ENCODE measurements around the gene FOXM1. TPM values are rescaled to one million over a fixed set of nuclear protein-coding genes. Genes with fewer than 3 reads are reported as not detected.

Gene FOXM1
- total and polyA plus RNA-seq, 10 of the 15 experiments (the other 5 are each of a cell fraction or from before 2014, with no cell fraction given), result 15.1 to 63.2 (median 34.2) TPM

DNA sequence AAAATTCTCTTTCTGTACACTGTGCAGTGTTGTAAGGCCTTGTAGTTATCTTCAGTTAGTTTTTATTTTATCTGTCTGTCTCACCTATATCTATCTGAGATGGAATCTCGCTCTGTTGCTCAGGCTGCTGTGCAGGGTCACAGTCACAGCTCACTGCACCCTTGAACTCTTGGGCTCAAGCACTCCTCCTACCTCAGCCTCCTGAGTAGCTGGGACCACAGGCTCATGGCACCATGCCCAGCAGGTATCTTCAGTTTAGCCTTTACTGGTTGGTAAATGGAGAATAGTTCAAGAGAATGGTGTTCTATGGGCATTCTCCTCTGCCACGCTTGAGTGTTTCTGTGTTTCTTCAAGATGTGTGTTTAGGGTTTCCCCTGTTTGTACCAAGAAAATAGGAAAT, 27.3 kb upstream of the FOXM1 start:
- RAD21 ChIA-PET (ENCODE audit: unreplicated experiment), result no interaction called here
- CTCF ChIA-PET, result no interaction called here
- no peak for TF ChIP-seq POLR2AphosphoS2 (IDR thresholded peaks at IDR 0.05; ENCODE audit: low read depth, low read length)
- 0 out of 2 replicates have a peak, but pooled peaks have one; percentile 20 for TF ChIP-seq PAX5 (IDR thresholded peaks at IDR 0.05; ENCODE audit: borderline replicate concordance, low read depth, low read length)
- FAIRE-seq, result peak; percentile 77
- no peak for DNase-seq (ENCODE audit: low read depth, low spot score)
- no peaks in the 10 kb centered on the region for H3K79me2 ChIP-seq (ENCODE audit: control insufficient read depth, insufficient read depth, low read length)
- H3K36me3 ChIP-seq (ENCODE audit: control insufficient read depth in 2 of 2, insufficient read depth in 2 of 2, low read length in 1 of 2), result no peaks in the 10 kb centered on the region
- H2AFZ ChIP-seq (ENCODE audit: control insufficient read depth, low read depth, low read length), result no peak overlapping the region
- H4K20me1 ChIP-seq (ENCODE audit: control insufficient read depth, insufficient read depth), result no peaks in the 10 kb centered on the region
- H3K27me3 ChIP-seq (replicated peaks in 1 of 2; ENCODE audit: control insufficient read depth in 2 of 2, insufficient read depth in 2 of 2, low read length in 1 of 2), result no peaks in the 10 kb centered on the region
- in situ Hi-C loops (cut with MboI) (no loop called here), intact Hi-C loops (cut with micrococcal nuclease; ENCODE audit: unreplicated experiment) (no loop called here)
- no peak overlapping the region for H3K4me3 ChIP-seq
- H3K4me1 ChIP-seq (ENCODE audit: control insufficient read depth, insufficient read depth, low read length), result no peaks in the 10 kb centered on the region
- SMC1A ChIA-PET (ENCODE audit: uncharacterized antibody, unreplicated experiment), result no interaction called here
- no peaks in the 10 kb centered on the region for H3K9me3 ChIP-seq (replicated peaks; ENCODE audit: control insufficient read depth, insufficient read depth, low read length)
- ATAC-seq, result peak; percentile 42; the same call in 2 of the 3 replicates
- POLR2A ChIA-PET, result no interaction called here
- no peak overlapping the region for H3K9ac ChIP-seq (ENCODE audit: control insufficient read depth, insufficient read depth, low read length)
- BruUV-seq (replicated peaks), result no TSS peak
- H3K4me2 ChIP-seq (ENCODE audit: control insufficient read depth, insufficient read depth), result no peak overlapping the region
- H3K27ac ChIP-seq (ENCODE audit: control insufficient read depth, insufficient read depth), result no peak overlapping the region
- WGBS (ENCODE audit: insufficient coverage, insufficient replicate concordance, low lambda C conversion rate, missing lambda C conversion rate), result 0% methylated on average over 2 of the region's 2 CpGs

DNA sequence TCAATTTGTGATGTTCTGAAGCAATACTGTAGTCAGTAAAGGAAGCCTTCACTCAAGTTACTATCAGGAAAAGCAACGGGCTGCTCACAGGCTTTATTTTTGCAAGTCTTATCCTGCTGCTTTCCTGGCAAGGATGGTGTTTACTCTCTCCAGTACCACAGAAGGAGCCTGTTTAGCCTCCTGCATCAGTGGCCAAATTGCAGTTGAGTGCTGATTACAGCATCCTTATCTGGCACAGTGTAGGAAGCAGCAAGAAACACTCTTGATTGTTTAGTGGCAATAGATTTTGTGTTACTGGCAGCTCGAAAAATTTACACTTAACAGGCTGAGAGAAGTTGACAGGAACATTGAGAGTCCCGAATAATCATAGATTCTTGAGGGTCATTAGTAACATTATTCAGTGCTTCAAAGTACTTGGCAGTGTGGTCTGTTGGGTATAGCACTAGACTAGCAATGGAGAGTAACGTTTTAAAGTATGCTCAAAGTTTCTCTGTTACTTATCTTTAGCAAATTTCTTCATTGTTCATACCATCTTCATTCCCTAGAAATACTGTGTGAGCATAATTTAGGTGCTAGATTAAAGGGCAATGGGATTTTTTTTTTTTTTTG, 25.4 kb upstream of the FOXM1 start:
- no peaks in the 10 kb centered on the region for H3K36me3 ChIP-seq (ENCODE audit: control insufficient read depth in 2 of 2, insufficient read depth in 2 of 2, low read length in 1 of 2)
- no peak for ATAC-seq
- H3K4me3 ChIP-seq, result no peak overlapping the region
- no peaks in the 10 kb centered on the region for H3K27me3 ChIP-seq (replicated peaks in 1 of 2; ENCODE audit: control insufficient read depth in 2 of 2, insufficient read depth in 2 of 2, low read length in 1 of 2)
- 94% methylated on average over 4 of the region's 4 CpGs for WGBS (ENCODE audit: insufficient coverage, insufficient replicate concordance, low lambda C conversion rate, missing lambda C conversion rate)
- DNase-seq (ENCODE audit: low read depth, low spot score), result no peak
- ChIA-PET CTCF (no interaction called here), POLR2A (interaction anchor here (1.0 kb wide), 1 partner anchor 93 kb away, joined by 3 read pairs; no protein-coding TSS in a partner anchor), RAD21 (ENCODE audit: unreplicated experiment) (no interaction called here), SMC1A (ENCODE audit: uncharacterized antibody, unreplicated experiment) (no interaction called here)
- no peaks in the 10 kb centered on the region for H3K9me3 ChIP-seq (replicated peaks; ENCODE audit: control insufficient read depth, insufficient read depth, low read length)
- no peaks in the 10 kb centered on the region for H3K4me1 ChIP-seq (ENCODE audit: control insufficient read depth, insufficient read depth, low read length)
- FAIRE-seq, result no peak
- no peak overlapping the region for H3K9ac ChIP-seq (ENCODE audit: control insufficient read depth, insufficient read depth, low read length)
- no TSS peak for BruUV-seq (replicated peaks)
- TF ChIP-seq, protein P1, sequence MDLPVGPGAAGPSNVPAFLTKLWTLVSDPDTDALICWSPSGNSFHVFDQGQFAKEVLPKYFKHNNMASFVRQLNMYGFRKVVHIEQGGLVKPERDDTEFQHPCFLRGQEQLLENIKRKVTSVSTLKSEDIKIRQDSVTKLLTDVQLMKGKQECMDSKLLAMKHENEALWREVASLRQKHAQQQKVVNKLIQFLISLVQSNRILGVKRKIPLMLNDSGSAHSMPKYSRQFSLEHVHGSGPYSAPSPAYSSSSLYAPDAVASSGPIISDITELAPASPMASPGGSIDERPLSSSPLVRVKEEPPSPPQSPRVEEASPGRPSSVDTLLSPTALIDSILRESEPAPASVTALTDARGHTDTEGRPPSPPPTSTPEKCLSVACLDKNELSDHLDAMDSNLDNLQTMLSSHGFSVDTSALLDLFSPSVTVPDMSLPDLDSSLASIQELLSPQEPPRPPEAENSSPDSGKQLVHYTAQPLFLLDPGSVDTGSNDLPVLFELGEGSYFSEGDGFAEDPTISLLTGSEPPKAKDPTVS (IDR thresholded peaks at IDR 0.05; ENCODE audit: low read depth, low read length), result no peak
- TF ChIP-seq, protein P2, sequence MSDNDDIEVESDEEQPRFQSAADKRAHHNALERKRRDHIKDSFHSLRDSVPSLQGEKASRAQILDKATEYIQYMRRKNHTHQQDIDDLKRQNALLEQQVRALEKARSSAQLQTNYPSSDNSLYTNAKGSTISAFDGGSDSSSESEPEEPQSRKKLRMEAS (IDR thresholded peaks at IDR 0.05; ENCODE audit: low read depth, low read length), result no peak
- TF ChIP-seq BHLHE40 (IDR thresholded peaks at IDR 0.05; ENCODE audit: borderline replicate concordance in 1 of 2, low read depth in 2 of 2, low read length in 1 of 2) (no peak), JUNB (IDR thresholded peaks at IDR 0.05) (no peak), IKZF2 (IDR thresholded peaks at IDR 0.05) (no peak), CBX5 (IDR thresholded peaks at IDR 0.05; ENCODE audit: low read depth) (no peak), MYC (IDR thresholded peaks at IDR 0.05; ENCODE audit: insufficient read depth, insufficient read length, insufficient replicate concordance, low read length, severe bottlenecking) (no peak), NR2C2 (IDR thresholded peaks at IDR 0.05; ENCODE audit: borderline replicate concordance, control insufficient read depth, insufficient read length, low read depth) (no peak)
- H2AFZ ChIP-seq (ENCODE audit: control insufficient read depth, low read depth, low read length), result no peak overlapping the region
- H3K4me2 ChIP-seq (ENCODE audit: control insufficient read depth, insufficient read depth), result no peak overlapping the region
- in situ Hi-C loops (cut with MboI) (no loop called here), intact Hi-C loops (cut with micrococcal nuclease; ENCODE audit: unreplicated experiment) (no loop called here)
- no peak overlapping the region for H3K27ac ChIP-seq (ENCODE audit: control insufficient read depth, insufficient read depth)
- H4K20me1 ChIP-seq (ENCODE audit: control insufficient read depth, insufficient read depth), result no peaks in the 10 kb centered on the region
- H3K79me2 ChIP-seq (ENCODE audit: control insufficient read depth, insufficient read depth, low read length), result no peaks in the 10 kb centered on the region

Measured in GM12878 (cell line).